K562 (cell line): ENCODE measurements around the gene TMC8. TPM values are rescaled to one million over a fixed set of nuclear protein-coding genes. Genes with fewer than 3 reads are reported as not detected.

Source experiments
- ATAC-seq: fragments of 200-7000 bp; cut with Tn5 transposase; 3 replicates; pipeline ENCODE4 v1.9.1; 2020; ENCODE audit warnings: moderate library complexity
- BruUV-seq: library from RNA; stranded (reverse); fragments of 400-500 nt; replicated peaks from 2 replicates; lab custom pipeline; 2021; lab: Mats Ljungman, UMichigan
- CTCF ChIA-PET: fragments of 300-600 bp; formaldehyde crosslinking; extraction: SDS; loops from one replicate; lab custom pipeline; 2021; ENCODE audit warnings: low intra/inter-chr PET ratio; lab: Yijun Ruan, JAX
- POLR2A ChIA-PET: fragments of 300-600, 350-650 bp; sonication (Branson Sonifier 250); formaldehyde crosslinking; extraction: SDS; loops from one replicate; lab custom pipeline; 2021; ENCODE audit warnings: antibody characterized with exemption, inconsistent platforms; lab: Yijun Ruan, JAX
- DNase-seq, 4 experiments: peaks; one replicate each; pipeline versions ENCODE4 v3.0.0 to v3.0.0-alpha.2; 2011 to 2018; ENCODE audit warnings: low spot score in 3 of 4, mixed read lengths in 3 of 4; ENCODE audit errors: extremely low read depth in 1 of 4
- FAIRE-seq: peaks from 2 replicates; lab custom pipeline; 2011; peaks lifted over from hg19 to GRCh38; lab: Jason Lieb, UNC
- H2AFZ ChIP-seq: 2 replicates; pipeline ENCODE4 v1.6.0; 2011; ENCODE audit warnings: low read depth, low read length, control low read depth, inconsistent platforms
- H3K27ac ChIP-seq: fragments of 200-600 bp; 3 replicates; pipeline ENCODE4 v1.8.0; 2011; ENCODE audit warnings: low read depth, mild to moderate bottlenecking, control low read depth, inconsistent platforms, low read length, moderate library complexity, mixed read lengths; ENCODE audit errors: extremely low read depth
- H3K27me3 ChIP-seq, 2 experiments: fragments of 300-600 bp in 1 of 2; 2 replicates in 1 of 2; 3 replicates in 1 of 2; pipeline versions ENCODE4 v1.6.0 to v1.8.0; 2011; ENCODE audit warnings: inconsistent platforms in 2 of 2, low read length in 2 of 2, mild to moderate bottlenecking in 1 of 2, mixed read lengths in 1 of 2, moderate library complexity in 1 of 2; ENCODE audit not compliant: control insufficient read depth in 2 of 2, insufficient read depth in 2 of 2
- H3K36me3 ChIP-seq: fragments of 300-600 bp; 3 replicates; pipeline ENCODE4 v1.8.0; 2011; ENCODE audit warnings: mild to moderate bottlenecking, low read length, inconsistent platforms; ENCODE audit not compliant: control insufficient read depth, insufficient read depth
- H3K4me1 ChIP-seq, 2 experiments: fragments of 200-600 bp in 1 of 2; replicated peaks in 1 of 2; 2 replicates in 1 of 2; 3 replicates in 1 of 2; pipeline versions ENCODE4 v1.5.1 to v1.8.0; 2011; ENCODE audit warnings: inconsistent platforms in 2 of 2, low read length in 2 of 2, mild to moderate bottlenecking in 1 of 2, mixed read lengths in 1 of 2, moderate library complexity in 1 of 2; ENCODE audit not compliant: control insufficient read depth in 2 of 2, insufficient read depth in 2 of 2
- H3K4me2 ChIP-seq: 2 replicates; pipeline ENCODE4 v1.6.1; 2011; ENCODE audit warnings: low read length, control low read depth, inconsistent platforms, mixed read lengths; ENCODE audit not compliant: insufficient read depth
- H3K4me3 ChIP-seq: fragments of 200-600 bp; sonication (generic), shearing (Covaris generic); 2 replicates; pipeline ENCODE4 v1.5.1; 2016; ENCODE audit warnings: control low read depth, inconsistent platforms
- H3K79me2 ChIP-seq: fragments of 200-600 bp; 3 replicates; pipeline ENCODE4 v1.8.0; 2011; ENCODE audit warnings: low read length, inconsistent platforms; ENCODE audit not compliant: control insufficient read depth, insufficient read depth
- H3K9ac ChIP-seq, 2 experiments: 2 replicates each; pipeline versions ENCODE4 v1.6.0 to v1.6.1; 2011; ENCODE audit warnings: low read depth in 2 of 2, low read length in 2 of 2, control low read depth in 1 of 2, inconsistent platforms in 1 of 2, mild to moderate bottlenecking in 1 of 2, mixed read lengths in 1 of 2; ENCODE audit not compliant: insufficient read depth in 1 of 2
- H3K9me1 ChIP-seq: one replicate; pipeline ENCODE4 v1.6.0; 2011; ENCODE audit warnings: inconsistent platforms, mild to moderate bottlenecking, low read length, moderate library complexity; ENCODE audit not compliant: control insufficient read depth, insufficient read depth
- H3K9me3 ChIP-seq: replicated peaks from 2 replicates; pipeline ENCODE4 v1.5.1; 2011; ENCODE audit warnings: low read depth, low read length, inconsistent platforms; ENCODE audit not compliant: control insufficient read depth, insufficient read depth
- H4K20me1 ChIP-seq: replicated peaks from 2 replicates; pipeline ENCODE4 v1.6.1; 2011; ENCODE audit warnings: low read length, inconsistent platforms, mixed read lengths; ENCODE audit not compliant: control insufficient read depth, insufficient read depth
- ELF1 ChIP-seq: fragments of 200-800 bp; sonication (Bioruptor generic); IDR thresholded peaks from 2 replicates; pipeline ENCODE4 v1.6.1; 2016; ENCODE audit warnings: missing genetic modification characterization, missing compliant biosample characterization
- RBFOX2 ChIP-seq: fragments of 200-400 bp; formaldehyde crosslinking; IDR thresholded peaks from 2 replicates; pipeline ENCODE4 v1.6.1; 2017; ENCODE audit warnings: low read depth, mild to moderate bottlenecking, low read length, moderate library complexity
- TRIM24 ChIP-seq, 2 experiments: fragments of 450-650 bp; IDR thresholded peaks; 2 replicates each; pipeline ENCODE4 v1.6.1; 2016
- ZNF583 ChIP-seq: fragments of 250-450 bp; sonication (Bioruptor Pico); IDR thresholded peaks from 2 replicates; pipeline ENCODE4 v1.4.0; 2020
- WGBS: fragments of 100-300 bp; shearing (Covaris generic); methylation state at CpG from one replicate; pipeline ENCODE4 v1.1.6; 2016; ENCODE audit warnings: low coverage, mixed read lengths; ENCODE audit not compliant: insufficient coverage; ENCODE audit errors: missing lambda C conversion rate; 5-methylcytosine and 5-hydroxymethylcytosine counted together
- in situ Hi-C: fragments of 300-500 bp; cut with MboI; formaldehyde crosslinking; loops from 4 replicates; pipeline ENCODE4 v1.15.0; 2018; ENCODE audit warnings: inconsistent platforms, mixed read lengths
- intact Hi-C: fragments of 100-400 bp; cut with micrococcal nuclease; formaldehyde crosslinking; loops from 2 replicates; pipeline ENCODE4 v1.14.2; 2022
- polyA plus RNA-seq, 8 experiments: library from polyadenylated mRNA; depleted of rRNA in 4 of 8; stranded (reverse) in 5 of 8; unstranded in 3 of 8; fragments of >200 nt; fragmentation: Nextera tagmentation in 2 of 8; fragmentation: Illumina TruSeq in 1 of 8; extraction: Ambion mirVana in 2 of 8; extraction: Trizol in 1 of 8; gene quantifications; 2 replicates each; pipeline versions ENCODE4 v1.2.1 to v1.2.3, GENCODE V29; 2011 to 2014; ENCODE audit warnings: inconsistent platforms in 1 of 8, missing spikeins in 1 of 8
- total RNA-seq, 7 experiments: library from RNA; depleted of rRNA in 6 of 7; stranded (reverse); fragments of >200 nt in 6 of 7; fragmentation: Illumina TruSeq in 2 of 7; extraction: Trizol in 2 of 7; gene quantifications; 2 replicates each; pipeline versions ENCODE4 v1.2.1 to v1.2.3, GENCODE V29; 2011 to 2021; ENCODE audit warnings: low replicate concordance in 1 of 7

The TMC8 gene
- total and polyA plus RNA-seq, 9 of the 15 experiments (the other 6 are each of a cell fraction or from before 2014, with no cell fraction given), result 0.13 to 10.9 (median 2.8) TPM

- Histone ChIP-seq H3K4me1 (peaks cover 22 to 38% of the 10 kb centered on the region in 2 experiments), H3K9me3 (no peaks in the 10 kb centered on the region), H3K27ac (no peak overlapping the region), H3K9me1 (no peaks in the 10 kb centered on the region), H2AFZ (no peak overlapping the region), H3K79me2 (peaks cover 68% of the 10 kb centered on the region), H3K4me2 (peak overlapping the region; percentile 6; the same call in 1 of the 2 replicates), H3K4me3 (no peak overlapping the region), H4K20me1 (peaks cover 14% of the 10 kb centered on the region), H3K9ac (peak overlapping the region in 1 of 2 experiments; percentile 99; a peak in 2 of 4 replicates), H3K27me3 (no peaks in the 10 kb centered on the region), H3K36me3 (peaks cover 69% of the 10 kb centered on the region; the same call in 2 of the 3 replicates)
- BruUV-seq, result no TSS peak
- TF ChIP-seq RBFOX2, result peak; percentile 53; the same call in 1 of the 2 replicates
- no peak for TF ChIP-seq TRIM24 (IDR thresholded peaks at IDR 0.05)
- in situ Hi-C loops (no loop called here), intact Hi-C loops (no loop called here)
- 88% methylated on average over 10 of the region's 10 CpGs for WGBS
- DNase-seq (no peak), FAIRE-seq (no peak), ATAC-seq (no peak)
- POLR2A ChIA-PET, result interaction anchor here (0.6 to 2.3 kb wide), 9 partner anchors 9 to 392 kb away, joined by 3 to 14 read pairs (median 4); no protein-coding TSS in a partner anchor
- CTCF ChIA-PET, result no interaction called here
Observed at GRCh38 chr17:78184351-78184750, 53.8 kb downstream of the TMC8 start.

GRCh38 chr17:78184868-78185267 is 54.3 kb downstream of the TMC8 start:
- Histone ChIP-seq H3K27ac (no peak overlapping the region), H3K4me1 (peaks cover 22 to 42% of the 10 kb centered on the region in 2 experiments), H3K4me2 (peak overlapping the region; percentile 99), H2AFZ (no peak overlapping the region), H3K9me1 (no peaks in the 10 kb centered on the region), H3K9me3 (no peaks in the 10 kb centered on the region), H3K9ac (peak overlapping the region in 1 of 2 experiments; percentile 99; a peak in 2 of 4 replicates), H3K79me2 (peaks cover 73% of the 10 kb centered on the region), H3K27me3 (no peaks in the 10 kb centered on the region), H4K20me1 (peaks cover 14% of the 10 kb centered on the region), H3K4me3 (no peak overlapping the region), H3K36me3 (peaks cover 67% of the 10 kb centered on the region; the same call in 2 of the 3 replicates)
- peak; percentile 36; the same call in 1 of the 2 replicates for TF ChIP-seq RBFOX2
- no peak for TF ChIP-seq ELF1 (tag)
- no peak for TF ChIP-seq ZNF583 (CRISPR knock-in tag)
- WGBS, result 94% methylated on average over 9 of the region's 9 CpGs
- ChIA-PET CTCF (no interaction called here), POLR2A (interaction anchor here (0.6 to 2.3 kb wide), 5 partner anchors 9 to 310 kb away, joined by 3 to 14 read pairs (median 6); no protein-coding TSS in a partner anchor)
- intact Hi-C loops, result loop anchor here (5.0 kb wide), 2 partner anchors 48 to 98 kb away; no protein-coding TSS in a partner anchor
- no TSS peak for BruUV-seq
- DNase-seq (no peak), ATAC-seq (no peak), FAIRE-seq (no peak)
- in situ Hi-C loops, result no loop called here
